Measurements from ENCODE around the gene IGDCC3.

The IGDCC3 gene

GRCh38 chr15:65391732-65392131, 13.9 kb upstream of the IGDCC3 start:
- in situ Hi-C loops (cut with HindIII; ENCODE audit: low sequenced_read_pairs) = no loop called here
- TF ChIP-seq, protein P1, sequence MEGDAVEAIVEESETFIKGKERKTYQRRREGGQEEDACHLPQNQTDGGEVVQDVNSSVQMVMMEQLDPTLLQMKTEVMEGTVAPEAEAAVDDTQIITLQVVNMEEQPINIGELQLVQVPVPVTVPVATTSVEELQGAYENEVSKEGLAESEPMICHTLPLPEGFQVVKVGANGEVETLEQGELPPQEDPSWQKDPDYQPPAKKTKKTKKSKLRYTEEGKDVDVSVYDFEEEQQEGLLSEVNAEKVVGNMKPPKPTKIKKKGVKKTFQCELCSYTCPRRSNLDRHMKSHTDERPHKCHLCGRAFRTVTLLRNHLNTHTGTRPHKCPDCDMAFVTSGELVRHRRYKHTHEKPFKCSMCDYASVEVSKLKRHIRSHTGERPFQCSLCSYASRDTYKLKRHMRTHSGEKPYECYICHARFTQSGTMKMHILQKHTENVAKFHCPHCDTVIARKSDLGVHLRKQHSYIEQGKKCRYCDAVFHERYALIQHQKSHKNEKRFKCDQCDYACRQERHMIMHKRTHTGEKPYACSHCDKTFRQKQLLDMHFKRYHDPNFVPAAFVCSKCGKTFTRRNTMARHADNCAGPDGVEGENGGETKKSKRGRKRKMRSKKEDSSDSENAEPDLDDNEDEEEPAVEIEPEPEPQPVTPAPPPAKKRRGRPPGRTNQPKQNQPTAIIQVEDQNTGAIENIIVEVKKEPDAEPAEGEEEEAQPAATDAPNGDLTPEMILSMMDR (IDR thresholded peaks at IDR 0.05; ENCODE audit: low read depth, low read length) = no peak
- DNase-seq (ENCODE audit: low read depth, low spot score) = no peak
- H3K4me3 ChIP-seq (ENCODE audit: low read depth, low read length) = no peak overlapping the region

- in situ Hi-C loops (cut with HindIII; ENCODE audit: low sequenced_read_pairs) = no loop called here
- no peak for DNase-seq (ENCODE audit: low read depth, low spot score)
- no peak overlapping the region for H3K4me3 ChIP-seq (ENCODE audit: low read depth, low read length)
- TF ChIP-seq, protein P1 (IDR thresholded peaks at IDR 0.05; ENCODE audit: low read depth, low read length) = no peak
Observed at GRCh38 chr15:65390447-65390846, 12.6 kb upstream of the IGDCC3 start.

- TF ChIP-seq, protein P1 (IDR thresholded peaks at IDR 0.05; ENCODE audit: low read depth, low read length) = no peak
- no peak for DNase-seq (ENCODE audit: low read depth, low spot score)
- in situ Hi-C loops (cut with HindIII; ENCODE audit: low sequenced_read_pairs) = no loop called here
- H3K4me3 ChIP-seq (ENCODE audit: low read depth, low read length) = no peak overlapping the region
Observed at GRCh38 chr15:65389226-65389625, 11.4 kb upstream of the IGDCC3 start.

DNA sequence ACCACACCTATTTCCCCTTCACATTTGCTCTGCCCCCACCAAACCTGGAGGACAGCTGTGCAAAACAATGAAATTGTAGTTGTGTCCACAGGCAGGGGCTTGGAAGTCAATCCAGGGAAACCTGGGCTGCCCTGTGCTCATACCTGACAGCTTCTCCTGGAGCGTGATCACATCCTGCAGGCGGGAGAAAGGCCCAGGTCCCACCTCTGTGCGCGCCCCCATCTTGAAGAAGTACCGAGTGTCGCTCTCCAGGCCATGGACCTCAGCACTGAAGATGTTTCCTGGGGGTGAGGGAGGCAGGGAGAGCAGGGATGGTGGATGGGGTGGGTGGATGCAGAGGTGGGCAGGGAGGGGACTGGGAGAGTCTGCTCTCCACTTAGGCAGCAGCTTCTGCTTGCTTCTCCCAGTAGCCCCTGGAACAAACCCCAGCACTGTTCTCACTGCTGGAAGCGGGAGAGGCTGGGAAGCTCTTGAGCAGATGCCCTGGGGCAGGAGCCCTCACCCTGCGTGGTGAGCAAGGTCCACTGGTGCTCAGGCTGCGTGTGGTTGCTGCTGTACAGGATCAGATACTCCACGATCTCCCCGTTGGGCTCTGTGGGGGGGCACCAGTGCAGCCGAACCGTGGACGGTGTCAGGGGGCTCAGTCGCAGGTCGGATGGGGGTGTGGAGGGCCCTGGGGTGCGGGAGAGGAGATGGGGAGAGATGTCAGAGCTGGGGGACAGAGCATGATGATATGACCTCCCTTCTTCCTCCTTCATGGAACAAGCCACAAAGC, 10.7 kb upstream of the IGDCC3 start:
- TF ChIP-seq, protein P1 (IDR thresholded peaks at IDR 0.05; ENCODE audit: low read depth, low read length) = no peak
- DNase-seq (ENCODE audit: low read depth, low spot score) = no peak
- H3K4me3 ChIP-seq (ENCODE audit: low read depth, low read length) = no peak overlapping the region
- in situ Hi-C loops (cut with HindIII; ENCODE audit: low sequenced_read_pairs) = no loop called here

- TF ChIP-seq, protein P1 (IDR thresholded peaks at IDR 0.05; ENCODE audit: low read depth, low read length) = no peak
- in situ Hi-C loops (cut with HindIII; ENCODE audit: low sequenced_read_pairs) = no loop called here
- H3K4me3 ChIP-seq (ENCODE audit: low read depth, low read length) = no peak overlapping the region
- no peak for DNase-seq (ENCODE audit: low read depth, low spot score)
Observed at GRCh38 chr15:65386886-65387285, 9.1 kb upstream of the IGDCC3 start.

GRCh38 chr15:65386376-65386775, 8.6 kb upstream of the IGDCC3 start:
- no peak overlapping the region for H3K4me3 ChIP-seq (ENCODE audit: low read depth, low read length)
- in situ Hi-C loops (cut with HindIII; ENCODE audit: low sequenced_read_pairs) = no loop called here
- no peak for DNase-seq (ENCODE audit: low read depth, low spot score)
- TF ChIP-seq, protein P1 (IDR thresholded peaks at IDR 0.05; ENCODE audit: low read depth, low read length) = no peak

All from astrocyte of the spinal cord (primary cell).